HuH-7.5 (cell line): ENCODE measurements around the gene HPCA.
A peak's percentile ranks its signal among the peaks of the same experiment; 100 is the strongest.

ENCODE experiments used
- DNase-seq: peaks from one replicate; pipeline ENCODE4 v3.0.0; 2011; ENCODE audit warnings: low spot score

HPCA gene

DNA sequence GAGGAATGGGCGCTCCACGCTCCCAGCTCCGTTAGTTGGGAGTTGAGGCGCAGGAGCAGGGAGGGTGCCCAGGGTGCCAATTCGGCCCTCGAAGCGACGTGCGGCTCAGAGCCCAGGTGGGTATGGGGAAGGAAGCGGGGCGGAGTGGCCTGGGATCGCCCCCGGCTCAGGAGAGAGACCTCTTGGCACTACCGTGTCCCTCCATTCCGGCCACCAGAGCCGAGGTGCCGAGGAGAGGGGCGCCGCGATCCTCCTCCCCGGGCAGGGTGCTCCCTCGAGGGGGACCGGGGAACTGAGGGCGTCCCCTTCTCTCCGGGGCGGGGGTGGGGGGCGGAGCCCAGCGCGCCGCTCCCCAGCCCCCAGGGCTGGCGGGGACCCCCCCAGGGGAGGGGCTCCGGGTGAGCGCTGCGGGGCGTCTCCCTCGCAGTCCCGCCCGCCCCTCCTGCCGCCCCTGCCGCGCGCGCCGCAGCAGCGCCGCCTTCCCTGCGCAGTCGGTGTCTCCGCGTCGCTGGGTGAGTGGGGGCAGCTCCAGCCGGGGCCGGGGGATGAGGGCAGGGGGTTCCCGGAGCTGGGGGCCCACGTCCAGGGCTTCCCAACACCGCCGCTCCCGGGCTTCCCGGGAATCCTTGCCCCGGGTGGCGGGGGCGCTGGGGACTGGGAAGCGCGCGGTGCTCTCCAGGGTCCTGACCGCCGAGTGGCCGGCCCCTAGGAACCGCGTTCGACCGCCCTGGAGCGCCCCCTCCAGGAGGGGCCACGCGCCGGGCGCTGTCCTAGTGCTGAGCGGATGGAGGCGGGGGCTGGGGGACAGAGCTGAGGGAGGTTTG, at the start of gene HPCA:
Gene HPCA, plus strand, starts transcription at position 488 of the 824 bp plus-strand sequence. CDS start 2,408 bp downstream, outside the sequence.
- peak; percentile 83 for DNase-seq

DNA sequence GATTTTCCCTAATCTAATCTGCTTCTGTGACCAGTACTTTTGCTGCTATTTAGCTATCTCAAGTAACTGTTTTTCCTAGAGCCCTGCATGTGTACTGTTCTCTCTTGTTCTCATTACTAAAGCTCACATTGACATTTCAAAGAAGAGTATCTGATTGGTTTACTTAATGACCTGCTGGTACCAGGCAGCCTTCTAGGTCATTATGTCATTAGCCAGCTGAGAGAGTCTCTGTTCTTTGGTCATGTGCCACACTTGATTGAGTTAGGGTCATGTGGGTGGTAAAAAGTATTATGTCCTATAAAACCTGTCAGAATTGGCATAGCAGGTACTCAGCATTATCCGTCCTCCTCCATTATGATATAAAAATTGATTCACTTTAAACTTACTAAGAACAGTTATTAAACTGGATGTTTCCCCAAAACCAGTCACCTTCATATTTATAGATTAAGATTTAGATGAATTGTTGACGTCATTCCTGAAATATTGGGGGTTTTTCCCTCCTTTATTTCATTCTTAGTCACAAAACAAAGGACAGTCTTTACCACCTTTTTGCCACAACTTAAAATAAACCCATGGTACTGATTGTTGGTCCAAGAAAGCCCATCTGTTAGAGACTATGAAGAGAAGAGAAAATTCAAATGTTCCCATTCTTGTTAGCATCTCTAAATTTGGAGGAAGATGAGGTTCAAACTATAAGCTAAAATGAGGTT, 37.8 kb upstream of the HPCA start:
- no peak for DNase-seq

DNA sequence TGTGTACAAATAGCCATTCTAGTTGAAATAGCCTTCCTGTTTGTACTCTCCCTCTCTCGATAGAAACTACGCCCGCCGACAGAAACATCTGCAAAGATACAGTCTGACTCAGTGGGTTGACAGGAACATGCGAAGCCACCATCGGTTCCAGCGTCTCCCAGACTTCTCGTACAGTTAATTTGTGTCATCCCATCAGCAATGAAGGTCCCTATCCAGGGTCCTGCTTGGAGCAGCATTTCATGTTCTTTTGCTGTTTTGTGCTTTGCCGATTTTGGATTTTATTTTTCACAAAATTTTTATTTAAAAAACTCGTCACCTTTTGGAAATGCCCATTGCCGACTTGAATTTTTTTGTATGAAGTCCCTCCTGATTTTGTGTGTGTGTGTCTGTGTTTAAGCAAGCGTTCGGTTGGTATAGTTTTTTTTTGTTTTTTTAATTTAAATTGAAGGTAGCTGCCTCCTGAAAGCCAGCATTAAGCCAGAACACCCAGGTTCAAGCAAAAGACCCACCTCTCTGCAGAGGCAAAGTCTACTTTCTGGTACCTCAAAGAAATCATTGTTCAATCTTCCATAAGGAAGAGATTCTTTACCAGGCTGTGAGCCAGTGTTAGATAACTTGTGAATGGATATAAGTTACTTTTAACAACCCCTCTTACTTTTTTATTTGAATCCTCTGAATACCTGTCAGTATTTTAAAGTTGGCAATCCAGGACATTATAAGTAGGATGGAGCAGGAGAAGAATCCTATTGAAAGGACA, 30.3 kb upstream of the HPCA start:
- DNase-seq, result no peak

DNA sequence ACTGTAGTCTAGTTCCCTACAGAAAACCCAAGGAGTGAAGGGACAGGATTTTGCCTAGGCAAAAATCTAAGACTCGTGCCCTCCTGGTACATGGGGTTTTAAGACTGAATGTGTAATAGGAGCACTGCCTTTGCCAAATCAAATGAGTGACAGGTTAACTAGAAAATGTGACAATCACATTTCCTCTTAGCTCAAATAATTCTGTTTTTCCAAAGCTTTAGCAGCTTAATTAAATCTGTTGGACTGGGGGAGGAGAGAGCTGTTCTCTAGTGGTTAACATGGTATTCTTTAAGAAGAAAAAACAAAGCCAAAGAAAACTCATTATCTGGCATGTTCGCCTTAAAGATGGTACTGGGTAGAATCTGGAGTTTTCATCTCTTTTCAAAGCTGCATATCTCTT, 28.2 kb upstream of the HPCA start:
- DNase-seq, result no peak

DNA sequence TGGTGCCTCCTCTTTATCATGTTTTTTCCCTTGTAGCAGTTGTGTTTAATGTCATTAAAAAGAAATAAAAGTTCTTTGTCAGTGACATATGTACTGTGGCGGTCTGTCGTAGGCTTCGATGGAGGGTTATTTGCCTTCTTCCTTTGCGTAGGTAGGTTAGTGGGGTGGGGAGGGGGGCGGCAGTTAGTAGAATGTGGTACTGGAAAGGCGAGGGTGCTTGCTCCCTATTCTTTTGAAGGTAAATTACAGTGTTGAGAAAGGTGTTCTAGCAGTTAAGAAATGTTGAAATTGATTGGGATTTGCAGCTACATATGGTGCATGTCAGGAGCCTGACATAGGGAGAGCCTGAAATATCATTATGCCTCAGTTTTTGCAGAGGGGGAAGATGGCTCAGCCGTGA, 27.5 kb upstream of the HPCA start:
- DNase-seq, result no peak

DNA sequence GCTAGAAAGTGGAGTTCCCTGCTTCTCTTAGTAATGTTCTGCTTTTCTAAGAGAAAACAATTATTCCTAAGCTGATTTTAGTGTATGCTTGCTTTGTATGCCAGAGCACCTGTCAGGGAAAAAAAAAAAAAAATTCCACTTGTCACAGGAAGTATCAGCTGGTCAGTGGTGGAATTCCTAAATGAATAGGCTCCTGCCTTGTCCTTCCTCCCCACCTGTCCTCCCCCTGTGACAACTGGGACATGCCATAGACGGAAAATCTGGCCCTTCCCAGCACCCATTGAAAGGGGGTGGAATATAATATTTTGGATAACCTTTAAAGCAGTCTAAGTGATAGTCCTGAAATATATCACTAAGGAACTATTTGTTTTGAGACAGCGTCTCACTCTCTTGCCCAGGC, 26.4 kb upstream of the HPCA start:
- no peak for DNase-seq

DNA sequence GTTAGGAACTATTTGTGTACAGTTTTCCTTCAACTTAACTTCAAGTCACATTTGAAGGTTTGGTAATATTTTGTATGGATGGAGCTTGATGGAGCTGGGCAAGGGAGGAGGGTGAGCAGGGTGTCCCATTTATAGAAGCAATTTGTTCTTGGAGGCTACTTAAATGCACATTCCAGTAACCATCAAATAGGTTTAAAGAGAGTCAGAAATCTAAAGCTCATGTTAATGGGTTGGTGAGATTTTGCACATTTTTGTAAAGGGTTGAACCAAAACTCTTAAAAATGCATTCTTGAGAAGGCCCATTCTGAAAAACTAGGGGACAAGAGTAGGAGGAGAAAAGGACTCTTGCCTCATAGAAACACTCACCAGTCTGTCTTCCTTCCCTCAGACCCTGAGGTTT, 25.7 kb upstream of the HPCA start:
- DNase-seq, result no peak

DNA sequence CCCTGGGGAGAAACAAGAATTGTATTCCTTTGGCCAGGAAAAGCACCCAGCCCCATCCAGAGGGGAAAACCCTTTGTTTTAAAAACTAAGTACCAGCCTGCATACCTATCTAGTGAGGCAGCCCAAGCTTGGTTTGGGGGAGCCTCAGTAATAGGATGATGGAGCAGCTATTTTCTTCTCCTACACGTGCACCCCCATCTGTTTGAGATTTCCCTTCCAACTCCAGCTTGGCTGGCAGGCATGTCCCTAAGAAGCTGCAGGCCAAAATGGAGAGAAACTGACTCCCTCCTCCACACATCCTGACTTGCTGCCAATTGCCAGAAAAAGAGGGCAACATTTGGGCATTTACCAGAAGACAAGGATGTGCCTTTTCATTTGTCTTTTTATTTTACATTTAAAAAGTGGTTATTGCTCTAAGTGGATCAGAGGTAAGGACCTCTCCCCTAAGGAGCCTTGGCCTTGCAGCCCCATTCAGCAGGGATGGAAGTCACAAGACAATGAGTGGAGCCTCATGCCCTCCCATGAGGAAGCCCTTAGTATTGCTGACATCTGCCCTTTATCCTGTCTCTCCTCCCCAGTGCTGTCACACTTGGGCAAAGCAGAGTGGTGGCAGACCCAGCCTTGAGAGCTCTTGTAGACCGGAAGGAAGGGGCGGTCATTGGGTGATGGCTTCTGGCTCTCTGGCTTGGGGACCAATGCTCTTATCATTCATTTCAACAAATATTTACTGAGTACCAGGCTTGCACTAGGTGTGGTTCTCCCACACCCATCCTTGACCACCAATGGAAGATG, 24.2 kb upstream of the HPCA start:
- no peak for DNase-seq

DNA sequence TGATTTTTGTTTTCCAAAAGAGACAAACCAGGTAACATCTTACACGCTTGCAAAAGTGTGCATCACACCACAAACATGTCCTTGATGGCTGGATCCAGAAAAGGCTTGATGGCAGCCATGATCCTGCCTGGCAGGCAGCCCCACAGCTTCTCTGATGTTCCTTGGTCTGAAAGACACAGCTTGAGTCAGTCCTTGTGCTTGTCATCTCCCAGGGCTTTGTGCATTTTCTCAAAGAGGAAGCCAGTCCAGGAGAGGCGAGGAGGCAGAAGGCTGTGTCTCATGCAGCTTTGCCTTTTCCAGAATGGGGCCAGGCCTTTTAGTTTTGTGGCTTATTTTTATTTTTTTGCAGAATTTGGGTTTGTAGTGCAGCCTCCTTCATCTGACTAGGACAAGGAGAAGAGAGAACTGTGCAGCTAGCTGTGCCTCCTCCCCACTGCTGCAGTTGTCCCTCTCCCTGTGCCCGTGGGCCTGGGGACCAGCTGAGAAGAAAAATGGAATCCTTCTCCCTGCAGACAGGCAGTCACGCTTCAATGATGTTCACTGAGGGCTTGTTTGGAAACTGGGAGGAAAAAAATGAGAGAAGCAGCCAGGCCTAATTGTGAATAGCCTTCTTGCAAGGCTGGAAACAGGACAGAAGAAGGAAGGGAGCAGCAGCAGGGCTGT, 22.9 kb upstream of the HPCA start:
- no peak for DNase-seq

DNA sequence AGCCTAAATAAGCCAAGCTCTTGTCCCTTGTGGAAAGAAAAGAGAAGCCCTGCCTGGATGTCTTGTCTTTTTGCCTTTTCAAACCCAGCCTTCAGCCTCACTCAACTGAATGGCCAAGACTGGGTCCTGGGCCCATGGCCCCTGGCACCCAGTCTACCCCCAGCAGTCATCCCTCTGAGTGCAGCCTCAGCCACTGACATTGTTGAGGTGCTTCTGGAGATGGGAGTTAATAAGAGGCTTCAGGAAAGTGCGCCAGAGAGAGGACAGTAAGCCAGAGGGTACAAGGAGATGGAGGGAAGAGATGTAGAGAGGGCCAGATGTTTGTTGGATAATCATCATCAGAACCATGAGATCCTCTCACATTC, 22.4 kb upstream of the HPCA start:
- DNase-seq, result no peak

DNA sequence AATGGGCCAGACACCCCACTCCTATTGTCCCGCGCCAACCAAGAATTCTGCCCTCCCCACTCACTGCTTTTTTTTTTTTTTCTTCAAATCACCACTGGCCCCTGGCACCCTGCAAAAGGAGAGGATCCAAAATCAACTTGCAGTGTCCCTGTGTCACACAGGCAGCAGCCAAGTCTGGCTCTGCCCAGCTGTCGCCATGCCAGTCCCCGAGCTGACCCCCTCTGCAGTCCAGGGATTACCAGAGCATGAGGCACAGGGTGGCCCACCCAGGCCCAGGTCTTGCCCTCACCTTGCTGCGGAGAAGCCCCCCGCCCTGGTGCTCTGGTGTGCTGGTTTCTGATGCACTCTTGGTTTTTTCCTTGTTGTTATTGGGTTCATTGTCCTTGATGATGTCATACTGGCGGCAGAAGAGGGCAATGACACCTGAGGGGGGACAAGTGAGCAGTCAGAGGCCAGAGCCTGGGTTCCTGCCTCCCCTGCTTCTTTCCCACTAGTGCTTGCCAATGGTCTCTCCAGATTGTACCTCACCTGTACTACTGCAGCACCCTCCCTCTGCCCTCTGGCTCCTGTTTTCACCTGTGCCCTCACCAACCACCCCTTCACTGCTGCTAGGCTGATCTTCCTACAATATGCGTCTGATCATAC, 21.8 kb upstream of the HPCA start:
- no peak for DNase-seq

DNA sequence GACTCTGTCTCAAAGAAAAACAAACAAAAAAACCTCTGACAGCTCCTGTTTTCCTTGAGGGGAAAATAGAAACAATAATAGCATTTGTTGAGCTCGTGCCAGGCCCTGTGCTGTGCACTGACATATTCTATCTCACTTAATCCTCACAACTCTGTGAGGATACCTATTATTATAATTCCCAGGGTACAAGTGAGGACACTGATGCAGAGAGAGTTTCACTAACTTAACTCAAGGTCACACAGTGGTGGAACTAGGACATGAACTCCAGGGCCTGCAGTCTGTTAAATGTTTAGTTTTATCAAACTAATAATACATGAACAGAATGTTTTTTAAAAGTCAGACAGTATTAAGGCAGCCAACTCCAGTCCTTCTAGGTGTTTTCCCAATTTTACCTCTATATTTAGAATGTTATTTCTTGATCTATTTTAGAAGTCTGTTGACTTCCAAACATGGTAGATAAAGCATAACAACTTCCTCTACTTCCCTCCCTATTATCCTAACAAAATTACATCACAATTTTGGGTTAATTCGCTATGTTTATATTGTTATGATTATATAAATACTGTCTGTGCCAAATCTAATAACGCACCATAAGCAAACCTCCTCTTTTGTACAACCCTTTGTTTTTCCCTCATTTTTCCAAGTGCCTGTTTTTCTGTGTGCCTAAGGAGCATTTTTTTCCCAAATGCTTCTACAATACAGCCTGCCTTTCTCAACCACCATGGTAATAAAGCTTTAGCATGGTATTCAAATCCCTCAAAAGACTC, 20.5 kb upstream of the HPCA start:
- no peak for DNase-seq

DNA sequence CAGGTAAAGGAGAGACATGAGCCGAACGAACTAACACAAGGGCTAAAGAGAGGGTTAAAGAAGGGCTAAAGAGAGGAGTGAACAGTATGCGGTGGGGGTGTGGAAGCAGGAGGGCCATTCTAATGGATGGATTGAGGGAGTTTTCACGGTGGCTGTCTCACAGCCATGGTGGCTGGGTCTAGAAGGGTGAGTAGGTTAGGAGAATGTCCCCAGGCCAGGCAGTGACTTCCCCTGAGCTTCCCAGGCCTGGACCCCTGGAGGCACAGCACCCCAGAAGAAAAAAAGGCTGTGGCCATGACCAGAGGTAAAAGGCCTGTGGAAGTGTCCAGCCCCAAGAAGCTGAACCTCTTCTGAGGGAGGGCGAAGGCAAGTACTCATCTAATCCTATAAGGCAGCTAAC, 19.1 kb upstream of the HPCA start:
- DNase-seq, result no peak

DNA sequence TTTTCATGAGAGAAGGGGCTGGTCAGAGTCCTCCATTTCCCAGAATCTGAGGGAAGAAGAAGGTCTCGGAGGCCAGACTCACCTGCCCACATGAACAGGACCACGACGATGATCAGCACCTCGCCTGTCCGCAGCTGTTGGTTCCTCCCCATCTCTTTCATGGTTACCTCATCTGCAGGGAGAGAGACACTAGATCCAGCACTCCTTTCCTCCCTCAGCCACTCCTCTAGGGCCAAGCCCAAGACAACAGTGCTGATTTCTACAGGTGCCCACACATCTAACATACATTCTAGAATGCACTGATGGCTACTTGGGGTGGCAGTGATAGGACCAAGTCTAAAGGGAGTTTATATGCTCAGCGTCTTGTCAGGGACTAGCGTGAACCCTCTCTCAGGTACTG, 18.6 kb upstream of the HPCA start:
- no peak for DNase-seq

DNA sequence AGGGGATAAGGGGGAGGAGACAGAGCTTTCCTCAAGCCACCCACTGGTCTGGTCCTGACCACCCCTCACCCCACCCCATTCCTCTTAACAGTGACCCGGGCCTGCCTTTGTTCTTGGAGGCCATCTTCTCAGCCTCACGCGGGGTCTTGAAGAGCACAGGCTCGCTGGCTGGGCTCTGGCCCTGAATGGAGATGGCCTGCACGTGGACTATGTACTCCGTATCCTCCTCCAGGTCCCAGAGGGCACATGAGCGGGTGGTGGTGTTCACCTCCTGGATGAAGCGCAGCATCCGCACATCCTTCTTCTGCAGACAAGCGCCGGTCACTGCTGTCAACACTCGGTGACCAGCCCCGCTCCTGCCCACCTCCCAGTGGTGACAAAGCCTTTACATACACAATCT, 18.2 kb upstream of the HPCA start:
- DNase-seq, result no peak

DNA sequence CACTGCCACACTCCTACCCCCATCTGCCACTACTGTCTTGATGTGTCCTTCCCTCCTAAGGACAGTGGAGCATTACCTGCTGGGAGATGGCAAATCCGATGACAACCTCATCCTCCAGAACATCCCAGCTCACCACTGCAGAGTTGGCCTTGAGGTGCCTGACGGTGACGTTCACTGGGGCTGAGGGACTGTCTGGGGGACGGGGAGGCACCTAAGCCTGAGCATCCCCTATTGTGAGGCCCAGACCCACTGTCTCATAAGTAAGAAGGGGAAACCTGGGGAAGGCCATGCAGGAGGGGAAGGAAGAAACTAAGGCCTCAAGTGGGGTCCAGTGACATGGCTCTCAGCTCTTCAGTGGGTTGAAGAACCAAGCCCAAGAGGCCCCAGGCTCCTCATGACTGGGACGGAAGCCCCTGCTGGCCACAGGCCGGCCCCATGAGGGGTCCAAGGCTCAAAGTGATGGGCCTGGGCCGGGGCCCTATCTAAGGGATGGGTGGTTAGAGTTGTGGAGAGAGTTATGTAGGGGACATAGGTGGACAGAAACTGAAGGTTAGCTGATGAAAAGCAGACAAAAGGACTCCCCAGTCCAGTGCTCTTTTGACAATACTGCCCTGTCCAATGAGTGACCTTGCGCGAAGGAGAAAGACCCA, 17.4 kb upstream of the HPCA start:
- DNase-seq, result no peak

DNA sequence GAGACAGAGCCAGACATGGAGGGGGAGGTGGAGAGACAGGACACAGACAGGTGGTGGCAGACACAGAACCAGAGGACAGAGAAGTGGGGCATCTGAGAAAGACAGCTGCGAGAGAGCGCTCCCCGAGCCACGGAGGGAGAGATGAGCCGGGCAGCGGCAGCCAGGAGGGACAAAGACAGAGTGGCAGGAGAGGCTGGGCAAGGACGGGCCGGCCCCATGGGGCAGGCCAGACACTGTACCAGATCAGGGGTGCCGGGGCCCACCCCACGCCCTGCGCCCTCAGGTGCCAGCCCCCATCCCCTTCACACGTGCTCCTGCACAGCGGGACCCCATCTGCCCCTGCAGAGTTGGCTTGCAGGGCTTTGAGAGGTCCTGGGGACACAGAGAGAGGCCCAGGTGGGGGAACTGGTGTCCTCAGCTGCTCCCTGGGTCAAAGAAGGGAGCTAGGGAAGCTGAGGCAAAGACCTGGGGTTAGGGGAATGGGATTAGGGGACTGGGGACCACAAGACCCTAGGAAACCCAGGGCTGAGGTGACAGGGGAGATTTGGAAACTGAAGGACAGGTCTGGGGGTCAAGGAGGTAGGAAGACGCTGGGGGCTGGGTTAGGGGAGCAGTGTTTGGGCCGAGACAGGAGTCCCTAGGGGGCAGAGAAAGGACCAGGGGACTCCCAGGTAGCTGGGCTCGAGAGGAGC, 16.2 kb upstream of the HPCA start:
- DNase-seq, result no peak

DNA sequence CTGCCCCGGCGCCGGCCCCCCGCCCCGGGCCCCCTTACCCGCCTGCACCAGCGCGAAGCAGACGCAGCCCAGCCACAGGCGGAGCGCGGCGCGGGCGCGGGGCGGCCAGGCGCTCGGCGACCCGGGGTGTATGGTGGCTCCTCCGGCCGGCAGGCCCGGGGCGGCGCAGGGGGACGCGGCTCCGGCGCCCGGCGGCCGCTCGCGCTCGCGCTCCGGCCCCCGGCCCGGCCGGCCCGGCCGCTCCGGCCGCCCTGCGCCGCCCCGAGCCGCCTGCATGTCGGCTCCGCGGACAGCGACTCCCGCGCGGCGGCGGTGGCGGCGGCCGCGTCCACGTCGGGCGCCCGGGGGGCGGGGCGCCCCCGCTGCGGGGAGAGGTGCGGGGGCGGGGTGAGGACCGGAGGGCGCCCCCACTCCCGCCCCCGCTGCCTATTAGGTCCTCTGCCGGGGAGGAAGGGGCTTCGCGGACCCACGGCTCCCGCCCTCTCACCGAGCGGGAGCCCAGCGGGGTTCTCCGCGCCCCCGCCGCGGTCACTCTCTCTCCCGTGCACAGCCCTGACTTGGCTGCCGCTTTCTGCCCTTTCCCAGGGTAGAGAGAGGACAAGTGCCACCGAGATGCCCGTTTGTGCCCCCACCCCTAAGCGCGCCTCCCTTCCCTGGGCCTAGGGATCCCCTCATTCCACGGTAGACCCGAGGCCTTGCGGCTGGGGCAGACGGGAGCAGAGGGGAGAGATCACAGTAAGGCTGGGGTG, 15.5 kb upstream of the HPCA start, which contains the start of gene FNDC5:
Gene FNDC5, minus strand, starts transcription at position 298 of the 749 bp plus-strand sequence.
- no peak for DNase-seq
